Neural cell (in vitro differentiated cells): ENCODE measurements around the gene ANXA4. TPM values are rescaled to one million over a fixed set of nuclear protein-coding genes. Genes with fewer than 3 reads are reported as not detected.

ENCODE experiments used
- H2AFZ ChIP-seq: fragments of 200-600, 300-800 bp; sonication (generic), shearing (Covaris generic); 2 replicates; pipeline ENCODE4 v1.6.0; 2014; ENCODE audit warnings: low read depth, mild to moderate bottlenecking, antibody characterized with exemption, low read length, moderate library complexity
- H3F3A ChIP-seq: fragments of 200-600 bp; shearing (Covaris generic); 2 replicates; pipeline ENCODE4 v1.6.1; 2016; ENCODE audit warnings: mild to moderate bottlenecking, moderate library complexity, mixed read lengths, antibody characterized with exemption, low read length; ENCODE audit not compliant: insufficient read depth, poor library complexity, severe bottlenecking
- H3K27ac ChIP-seq: fragments of 200-600, 300-800 bp; sonication (generic), shearing (Covaris generic); 2 replicates; pipeline ENCODE4 v1.5.1; 2014; ENCODE audit warnings: mild to moderate bottlenecking, low read length, moderate library complexity
- H3K27me3 ChIP-seq: fragments of 300-800, 200-600 bp; sonication (generic), shearing (Covaris generic); 2 replicates; pipeline ENCODE4 v1.6.0; 2014; ENCODE audit warnings: mild to moderate bottlenecking, low read depth, low read length, moderate library complexity; ENCODE audit not compliant: insufficient read depth
- H3K36me3 ChIP-seq: fragments of 300-800, 200-600 bp; sonication (generic), shearing (Covaris generic); 2 replicates; pipeline ENCODE4 v1.5.1; 2014; ENCODE audit warnings: mild to moderate bottlenecking, antibody characterized with exemption, low read length, moderate library complexity; ENCODE audit not compliant: insufficient read depth
- H3K4me2 ChIP-seq: fragments of 300-800, 200-600 bp; sonication (generic), shearing (Covaris generic); 2 replicates; pipeline ENCODE4 v1.6.0; 2014; ENCODE audit warnings: mild to moderate bottlenecking, low read length
- H3K4me3 ChIP-seq: fragments of 300-800, 200-600 bp; sonication (generic), shearing (Covaris generic); 2 replicates; pipeline ENCODE4 v1.5.1; 2014; ENCODE audit warnings: mild to moderate bottlenecking, low read length, moderate library complexity
- H3K79me2 ChIP-seq: fragments of 200-600 bp; shearing (Covaris generic); replicated peaks from 2 replicates; pipeline ENCODE4 v1.6.0; 2014; ENCODE audit warnings: mild to moderate bottlenecking, low read length, moderate library complexity; ENCODE audit not compliant: insufficient read depth
- H3K9ac ChIP-seq: fragments of 300-800, 200-600 bp; sonication (generic), shearing (Covaris generic); 2 replicates; pipeline ENCODE4 v1.6.1; 2016; ENCODE audit warnings: mild to moderate bottlenecking, low read length, mixed read lengths
- H3K9me2 ChIP-seq: fragments of 200-600 bp; shearing (Covaris generic); 2 replicates; pipeline ENCODE4 v1.6.1; 2016; ENCODE audit warnings: mild to moderate bottlenecking, low read length, mixed read lengths; ENCODE audit not compliant: insufficient read depth
- H3K9me3 ChIP-seq: fragments of 200-600, 300-800 bp; sonication (generic), shearing (Covaris generic); 2 replicates; pipeline ENCODE4 v1.6.1; 2016; ENCODE audit warnings: mild to moderate bottlenecking, mixed run types, low read length, moderate library complexity, mixed read lengths
- H4K20me1 ChIP-seq: fragments of 200-600 bp; shearing (Covaris generic); 2 replicates; pipeline ENCODE4 v1.6.1; 2016; ENCODE audit warnings: mild to moderate bottlenecking, mixed run types; ENCODE audit not compliant: insufficient read depth
- EP300 ChIP-seq: fragments of 450-650 bp; conservative IDR thresholded peaks from 2 replicates; pipeline ENCODE4 v1.6.1; 2014; ENCODE audit warnings: antibody characterized with exemption, mild to moderate bottlenecking, moderate library complexity; ENCODE audit not compliant: poor library complexity, severe bottlenecking
- EZH2 ChIP-seq: fragments of 200-600, 300-800 bp; shearing (Covaris generic), sonication (generic); IDR thresholded peaks from 2 replicates; pipeline ENCODE4 v1.6.1; 2014; ENCODE audit warnings: antibody characterized with exemption, low read length, borderline replicate concordance, mild to moderate bottlenecking; ENCODE audit not compliant: insufficient read depth, poor library complexity, severe bottlenecking
- MXI1 ChIP-seq: fragments of 450-650 bp; conservative IDR thresholded peaks from 2 replicates; pipeline ENCODE4 v1.6.1; 2014; ENCODE audit warnings: antibody characterized with exemption, mild to moderate bottlenecking; ENCODE audit not compliant: poor library complexity, severe bottlenecking
- POLR2AphosphoS5 ChIP-seq: IDR thresholded peaks from 2 replicates; pipeline ENCODE4 v1.6.1; 2012
- RAD21 ChIP-seq: fragments of 450-650 bp; conservative IDR thresholded peaks from 2 replicates; pipeline ENCODE4 v1.6.1; 2014; ENCODE audit warnings: antibody characterized with exemption, mild to moderate bottlenecking, moderate library complexity
- SMC3 ChIP-seq: fragments of 450-650 bp; conservative IDR thresholded peaks from 2 replicates; pipeline ENCODE4 v1.6.1; 2014; ENCODE audit warnings: antibody characterized with exemption, mild to moderate bottlenecking, moderate library complexity; ENCODE audit not compliant: poor library complexity
- TAF1 ChIP-seq: IDR thresholded peaks from 2 replicates; pipeline ENCODE4 v1.6.1; 2012; ENCODE audit warnings: low read depth
- polyA plus RNA-seq: library from polyadenylated mRNA; depleted of rRNA; stranded (reverse); fragments of >200 nt; gene quantifications from 2 replicates; pipeline ENCODE4 v1.2.3, GENCODE V29; 2014
- TF ChIP-seq, protein P1 (sequence below): fragments of 450-650 bp; IDR thresholded peaks from 2 replicates; pipeline ENCODE4 v1.5.1; 2014; ENCODE audit warnings: antibody characterized with exemption, mild to moderate bottlenecking, moderate library complexity; ENCODE audit not compliant: poor library complexity, severe bottlenecking
- TF ChIP-seq, protein P2 (sequence below): IDR thresholded peaks from 2 replicates; pipeline ENCODE4 v1.6.1; 2012; ENCODE audit warnings: borderline replicate concordance

Gene ANXA4
- polyA plus RNA-seq, 1 donor from 2014 or later = 1.8 TPM

DNA sequence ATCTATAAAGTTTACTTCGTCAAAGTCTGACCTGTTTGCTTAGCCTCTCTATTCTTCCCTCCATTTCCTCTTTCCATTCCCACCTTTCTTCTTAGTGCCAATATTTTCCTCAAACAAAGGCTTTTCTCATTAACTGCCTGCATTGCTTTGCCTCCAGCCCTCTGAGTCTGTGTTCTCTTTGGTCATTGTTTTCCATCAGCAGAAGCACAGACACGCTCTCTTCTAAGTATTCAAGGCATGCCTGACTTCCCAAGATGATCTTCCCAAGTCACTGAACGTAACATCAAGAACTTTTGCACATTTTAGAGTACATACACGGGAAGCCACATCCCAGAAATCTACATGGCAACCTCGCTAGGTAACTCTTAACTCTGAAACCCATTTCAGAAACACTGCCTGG, 32.6 kb upstream of the ANXA4 start:
- H2AFZ ChIP-seq = no peak overlapping the region
- no peaks in the 10 kb centered on the region for H3K9me2 ChIP-seq
- H3K4me3 ChIP-seq = no peak overlapping the region
- no peaks in the 10 kb centered on the region for H3F3A ChIP-seq
- H3K79me2 ChIP-seq = no peaks in the 10 kb centered on the region
- H3K9ac ChIP-seq = no peak overlapping the region
- H3K9me3 ChIP-seq = no peaks in the 10 kb centered on the region
- H3K4me2 ChIP-seq = no peak overlapping the region
- no peaks in the 10 kb centered on the region for H4K20me1 ChIP-seq
- no peak overlapping the region for H3K27ac ChIP-seq
- TF ChIP-seq MXI1 (no peak), EP300 (no peak), TAF1 (no peak), SMC3 (no peak), POLR2AphosphoS5 (no peak)
- TF ChIP-seq, protein P1, sequence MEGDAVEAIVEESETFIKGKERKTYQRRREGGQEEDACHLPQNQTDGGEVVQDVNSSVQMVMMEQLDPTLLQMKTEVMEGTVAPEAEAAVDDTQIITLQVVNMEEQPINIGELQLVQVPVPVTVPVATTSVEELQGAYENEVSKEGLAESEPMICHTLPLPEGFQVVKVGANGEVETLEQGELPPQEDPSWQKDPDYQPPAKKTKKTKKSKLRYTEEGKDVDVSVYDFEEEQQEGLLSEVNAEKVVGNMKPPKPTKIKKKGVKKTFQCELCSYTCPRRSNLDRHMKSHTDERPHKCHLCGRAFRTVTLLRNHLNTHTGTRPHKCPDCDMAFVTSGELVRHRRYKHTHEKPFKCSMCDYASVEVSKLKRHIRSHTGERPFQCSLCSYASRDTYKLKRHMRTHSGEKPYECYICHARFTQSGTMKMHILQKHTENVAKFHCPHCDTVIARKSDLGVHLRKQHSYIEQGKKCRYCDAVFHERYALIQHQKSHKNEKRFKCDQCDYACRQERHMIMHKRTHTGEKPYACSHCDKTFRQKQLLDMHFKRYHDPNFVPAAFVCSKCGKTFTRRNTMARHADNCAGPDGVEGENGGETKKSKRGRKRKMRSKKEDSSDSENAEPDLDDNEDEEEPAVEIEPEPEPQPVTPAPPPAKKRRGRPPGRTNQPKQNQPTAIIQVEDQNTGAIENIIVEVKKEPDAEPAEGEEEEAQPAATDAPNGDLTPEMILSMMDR = no peak
- H3K27me3 ChIP-seq = no peaks in the 10 kb centered on the region
- H3K36me3 ChIP-seq = no peaks in the 10 kb centered on the region

DNA sequence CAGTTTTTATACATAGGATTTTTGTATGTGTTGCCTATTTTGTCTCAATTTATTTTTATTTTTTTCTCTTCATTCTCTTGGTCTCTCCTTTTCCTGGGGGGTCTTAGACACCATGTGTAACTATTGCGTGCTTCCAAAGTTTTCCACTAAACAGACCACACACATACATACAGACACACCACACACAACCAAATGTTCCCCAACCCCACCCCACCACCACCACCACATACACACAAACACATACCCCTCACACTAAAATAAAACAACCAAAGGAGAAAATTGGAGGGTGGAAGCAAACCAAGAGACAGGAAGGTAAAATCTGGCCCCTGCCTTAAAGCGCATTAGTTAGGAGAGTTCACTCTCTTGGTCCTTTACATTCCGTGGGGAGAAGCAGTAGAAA, 30.0 kb upstream of the ANXA4 start:
- Histone ChIP-seq H3K79me2 (no peaks in the 10 kb centered on the region), H3K4me3 (no peak overlapping the region), H3K27me3 (no peaks in the 10 kb centered on the region), H3F3A (no peaks in the 10 kb centered on the region), H3K27ac (no peak overlapping the region), H3K9me2 (no peaks in the 10 kb centered on the region), H2AFZ (no peak overlapping the region), H3K9me3 (no peaks in the 10 kb centered on the region), H3K4me2 (no peak overlapping the region), H3K9ac (no peak overlapping the region), H4K20me1 (no peaks in the 10 kb centered on the region), H3K36me3 (no peaks in the 10 kb centered on the region)
- TF ChIP-seq MXI1 (no peak), RAD21 (no peak), POLR2AphosphoS5 (no peak), TAF1 (no peak), EZH2 (no peak)
- TF ChIP-seq, protein P1 = no peak
- TF ChIP-seq, protein P2, sequence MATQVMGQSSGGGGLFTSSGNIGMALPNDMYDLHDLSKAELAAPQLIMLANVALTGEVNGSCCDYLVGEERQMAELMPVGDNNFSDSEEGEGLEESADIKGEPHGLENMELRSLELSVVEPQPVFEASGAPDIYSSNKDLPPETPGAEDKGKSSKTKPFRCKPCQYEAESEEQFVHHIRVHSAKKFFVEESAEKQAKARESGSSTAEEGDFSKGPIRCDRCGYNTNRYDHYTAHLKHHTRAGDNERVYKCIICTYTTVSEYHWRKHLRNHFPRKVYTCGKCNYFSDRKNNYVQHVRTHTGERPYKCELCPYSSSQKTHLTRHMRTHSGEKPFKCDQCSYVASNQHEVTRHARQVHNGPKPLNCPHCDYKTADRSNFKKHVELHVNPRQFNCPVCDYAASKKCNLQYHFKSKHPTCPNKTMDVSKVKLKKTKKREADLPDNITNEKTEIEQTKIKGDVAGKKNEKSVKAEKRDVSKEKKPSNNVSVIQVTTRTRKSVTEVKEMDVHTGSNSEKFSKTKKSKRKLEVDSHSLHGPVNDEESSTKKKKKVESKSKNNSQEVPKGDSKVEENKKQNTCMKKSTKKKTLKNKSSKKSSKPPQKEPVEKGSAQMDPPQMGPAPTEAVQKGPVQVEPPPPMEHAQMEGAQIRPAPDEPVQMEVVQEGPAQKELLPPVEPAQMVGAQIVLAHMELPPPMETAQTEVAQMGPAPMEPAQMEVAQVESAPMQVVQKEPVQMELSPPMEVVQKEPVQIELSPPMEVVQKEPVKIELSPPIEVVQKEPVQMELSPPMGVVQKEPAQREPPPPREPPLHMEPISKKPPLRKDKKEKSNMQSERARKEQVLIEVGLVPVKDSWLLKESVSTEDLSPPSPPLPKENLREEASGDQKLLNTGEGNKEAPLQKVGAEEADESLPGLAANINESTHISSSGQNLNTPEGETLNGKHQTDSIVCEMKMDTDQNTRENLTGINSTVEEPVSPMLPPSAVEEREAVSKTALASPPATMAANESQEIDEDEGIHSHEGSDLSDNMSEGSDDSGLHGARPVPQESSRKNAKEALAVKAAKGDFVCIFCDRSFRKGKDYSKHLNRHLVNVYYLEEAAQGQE = no peak
